Measurements from ENCODE around the gene GMPR.
A peak's percentile ranks its signal among the peaks of the same experiment; 100 is the strongest.
"Not testable (repeated sequence)": the region's sequence is repeated elsewhere in the genome, so short reads cannot be mapped to it uniquely, and the experiment has no call there.

Gene GMPR

GRCh38 chr6:16226117-16227047, 12.0 kb upstream of the GMPR start:
- not testable (repeated sequence) for DNase-seq

DNA sequence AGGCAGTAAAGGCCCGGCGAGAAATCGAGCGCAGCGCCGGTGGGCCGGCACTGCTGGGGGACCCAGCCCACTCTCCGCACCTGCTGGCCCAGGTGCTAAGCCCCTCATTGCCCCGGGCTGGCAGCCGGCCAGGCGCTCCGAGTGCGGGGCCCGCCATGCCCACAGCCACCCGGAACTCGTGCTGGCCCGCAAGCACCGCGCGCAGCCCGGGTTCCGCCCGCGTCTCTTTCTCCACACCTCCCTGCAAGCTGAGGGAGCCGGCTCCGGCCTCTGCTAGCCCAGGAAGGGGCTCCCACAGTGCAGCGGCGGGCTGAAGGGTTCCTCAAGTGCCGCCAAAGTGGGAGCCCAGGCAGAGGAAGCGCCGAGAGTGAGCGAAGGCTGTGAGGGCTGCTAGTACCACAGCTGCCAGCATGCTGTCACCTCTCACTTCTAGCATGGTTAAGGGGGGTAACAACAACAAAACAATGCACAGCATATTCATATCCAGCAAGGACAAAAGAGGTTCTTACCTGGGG, 11.3 kb upstream of the GMPR start:
- DNase-seq: no peak

- DNase-seq: no peak
Observed at GRCh38 chr6:16227605-16228004, 10.8 kb upstream of the GMPR start.

GRCh38 chr6:16228043-16228442, 10.3 kb upstream of the GMPR start:
- DNase-seq: no peak

GRCh38 chr6:16228709-16229665, 9.4 kb upstream of the GMPR start:
- no peak for DNase-seq

- DNase-seq: no peak
Observed at GRCh38 chr6:16229700-16230099, 8.7 kb upstream of the GMPR start.

- DNase-seq: no peak
Observed at GRCh38 chr6:16230953-16231352, 7.4 kb upstream of the GMPR start.

- DNase-seq: no peak
Observed at GRCh38 chr6:16232086-16232485, 6.3 kb upstream of the GMPR start.

- DNase-seq: no peak
Observed at GRCh38 chr6:16236009-16236501, 2.3 kb upstream of the GMPR start.

DNA sequence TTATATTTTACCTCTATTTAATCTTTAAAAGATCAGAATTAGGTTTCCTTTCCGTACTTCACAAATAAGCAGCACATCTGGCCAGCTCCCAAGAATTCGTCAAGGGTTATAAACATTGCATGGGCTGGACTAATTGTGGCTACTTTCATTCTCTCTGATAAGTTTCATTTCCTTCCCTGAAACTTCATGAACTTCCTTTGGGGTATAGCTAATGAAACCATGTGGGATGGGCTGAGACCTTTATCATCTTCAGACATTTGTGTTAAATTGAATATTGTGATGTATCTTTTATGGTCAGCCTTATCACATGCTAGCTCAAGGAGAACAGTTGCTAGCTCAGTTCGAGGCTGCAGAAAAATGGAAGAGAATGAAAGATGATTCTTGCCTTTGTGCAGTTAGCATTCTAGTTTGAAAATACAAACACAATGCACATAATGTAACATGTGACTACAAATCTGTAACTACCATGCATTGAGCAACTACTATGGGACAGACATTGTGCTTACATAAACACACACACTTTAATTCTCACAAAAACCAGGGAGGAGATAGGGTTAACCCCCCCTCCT, 1.7 kb upstream of the GMPR start:
- no peak for DNase-seq

DNA sequence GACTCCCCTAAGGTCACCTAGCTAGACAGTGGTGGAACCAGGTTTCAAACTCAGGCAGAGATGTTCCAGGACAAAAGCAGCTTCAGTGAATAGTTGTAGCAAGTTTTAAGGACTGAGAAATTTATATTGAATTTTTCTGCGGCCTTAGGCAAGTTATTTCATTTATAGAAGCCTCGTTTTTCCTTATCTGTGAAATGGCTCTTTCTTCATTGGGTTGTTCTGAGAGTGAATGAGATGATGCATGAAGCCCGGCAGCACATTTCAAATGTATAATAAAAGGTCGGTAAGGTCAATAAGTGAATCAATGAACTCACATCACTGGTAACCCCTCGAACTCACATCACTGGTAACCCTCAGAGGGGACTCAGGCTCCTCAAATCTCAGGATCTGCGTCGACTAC, 1.1 kb upstream of the GMPR start:
- DNase-seq: no peak

GRCh38 chr6:16238963-16239797, 793 bp downstream of the GMPR start:
- DNase-seq: peak in 1 of 4 experiments; percentile 8

GRCh38 chr6:16239798-16240123, 1.4 kb downstream of the GMPR start:
- peak in 1 of 4 experiments; percentile 1 for DNase-seq

- no peak for DNase-seq
Observed at GRCh38 chr6:16240589-16241320, 2.4 kb downstream of the GMPR start.

- no peak for DNase-seq
Observed at GRCh38 chr6:16241321-16241689, 2.9 kb downstream of the GMPR start.

- DNase-seq: no peak
Observed at GRCh38 chr6:16243055-16243454, 4.7 kb downstream of the GMPR start.

GRCh38 chr6:16243664-16244063, 5.3 kb downstream of the GMPR start:
- DNase-seq: no peak

- DNase-seq: no peak
Observed at GRCh38 chr6:16244446-16244845, 6.1 kb downstream of the GMPR start.

GRCh38 chr6:16244869-16245451, 6.6 kb downstream of the GMPR start:
- DNase-seq: no peak

- DNase-seq: no peak
Observed at GRCh38 chr6:16248271-16248853, 10.0 kb downstream of the GMPR start.

DNA sequence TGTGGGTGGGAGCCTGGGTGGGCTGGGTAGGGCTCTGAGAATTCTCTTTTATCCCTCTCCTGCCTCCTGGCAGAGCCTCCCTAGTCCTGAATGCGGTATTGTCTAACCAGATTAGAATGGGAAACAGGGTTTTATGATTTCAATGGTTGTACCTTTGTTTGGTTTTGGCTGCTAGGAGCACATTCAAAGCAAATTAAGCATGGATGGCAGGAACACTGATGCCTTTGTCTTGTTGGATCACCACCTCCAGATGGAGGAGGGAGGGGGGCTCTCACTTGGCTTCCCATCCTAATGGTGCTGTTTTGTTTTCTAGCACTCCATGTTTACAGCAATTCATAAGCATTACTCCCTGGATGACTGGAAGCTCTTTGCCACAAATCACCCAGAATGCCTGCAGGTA, 11.6 kb downstream of the GMPR start:
- DNase-seq: no peak

Data from activated naive CD4-positive, alpha-beta T cell (primary cell).